Left lung (tissue), 10 donors: Measurements from ENCODE around the gene CNTFR. TPM values are rescaled to one million over a fixed set of nuclear protein-coding genes. Genes with fewer than 3 reads are reported as not detected.

ENCODE experiments used
- ATAC-seq: fragments of 200-7000 bp; cut with Tn5 transposase; one replicate; pipeline ENCODE4 v1.9.1; 2020; ENCODE audit warnings: moderate library complexity
- DNase-seq, 4 donors: peaks; one replicate each; pipeline ENCODE4 v3.0.0-alpha.2; 2013 to 2020
- H3K27ac ChIP-seq, 2 donors: fragments of 200-600 bp; sonication (generic) in 1 of 2; one replicate each; pipeline versions ENCODE4 v1.5.0 to v1.8.0; 2020 to 2021
- H3K27me3 ChIP-seq, 2 donors: fragments of 200-600 bp; sonication (generic) in 1 of 2; one replicate each; pipeline versions ENCODE4 v1.5.0 to v1.8.0; 2020 to 2021
- H3K36me3 ChIP-seq, 2 donors: fragments of 200-600 bp; sonication (generic) in 1 of 2; one replicate each; pipeline versions ENCODE4 v1.5.0 to v1.8.0; 2020 to 2021
- H3K4me1 ChIP-seq, 2 donors: fragments of 200-600 bp; one replicate each; pipeline ENCODE4 v1.8.0; 2021
- H3K4me3 ChIP-seq, 2 donors: fragments of 200-600 bp; sonication (generic) in 1 of 2; one replicate each; pipeline versions ENCODE4 v1.5.0 to v1.8.0; 2020 to 2021; ENCODE audit warnings: mild to moderate bottlenecking in 1 of 2
- H3K9me3 ChIP-seq, 2 donors: fragments of 200-600 bp; sonication (generic) in 1 of 2; one replicate each; pipeline versions ENCODE4 v1.5.0 to v1.8.0; 2020 to 2021
- intact Hi-C, 2 donors: fragments of 100-400 bp; cut with DNase I; formaldehyde crosslinking; loops; one replicate each; pipeline versions ENCODE4 v1.11.2 to v1.14.2; 2022
- polyA plus RNA-seq, 6 donors: library from polyadenylated mRNA; unstranded; fragments of 120-200 nt; gene quantifications; one replicate each; pipeline ENCODE4 v1.2.1, GENCODE V29; 2013; ENCODE audit not compliant: insufficient read length in 6 of 6
- total RNA-seq, 2 donors: library from RNA; stranded (reverse); fragmentation: NEBNext Ultra II Directional; extraction: Animal tissue kit (Norgen Biotek cat#: 25700); gene quantifications; one replicate each; pipeline ENCODE4 v1.2.1, GENCODE V29; 2021
- TF ChIP-seq, protein P1 (sequence below), 2 donors: fragments of 200-600 bp; sonication (generic) in 1 of 2; IDR thresholded peaks; one replicate each; pipeline versions ENCODE4 v1.5.0 to v1.8.0; 2021; ENCODE audit warnings: antibody characterized with exemption in 2 of 2
- donor health status: DM: no; HTN: yes; CAD: no.
- donor health status: DM: no; HTN: no; CAD: no.

CNTFR gene
- total and polyA plus RNA-seq, 8 donors, result 0.90 to 35.6 (median 26.9) TPM

DNA sequence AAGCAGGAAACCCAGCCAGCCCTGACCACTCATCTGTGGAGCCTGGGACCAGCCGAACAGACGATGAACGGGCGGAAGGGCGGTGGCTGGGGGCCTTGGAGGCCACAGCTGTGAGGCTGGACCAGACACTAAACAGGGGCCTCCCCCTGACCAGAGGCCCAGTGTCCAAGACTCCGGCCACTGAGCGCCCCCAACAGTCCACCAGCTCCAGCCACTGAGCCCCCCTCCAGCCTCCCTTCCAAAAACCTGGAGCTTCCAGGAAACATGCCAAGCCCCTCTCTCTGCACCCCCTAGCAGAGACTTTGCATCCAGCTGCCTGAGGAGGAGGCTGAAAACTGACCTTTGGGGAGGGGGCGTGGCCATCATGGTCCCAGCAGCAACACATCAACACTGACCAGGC is 23.2 kb downstream of the CNTFR start:
- Histone ChIP-seq H3K9me3 (peaks cover 0 to 5% of the 10 kb centered on the region in 2 donors), H3K4me1 (no peaks in the 10 kb centered on the region), H3K27me3 (peaks cover 0 to 59% of the 10 kb centered on the region in 2 donors), H3K36me3 (no peaks in the 10 kb centered on the region), H3K4me3 (no peak overlapping the region), H3K27ac (no peak overlapping the region)
- TF ChIP-seq, protein P1, sequence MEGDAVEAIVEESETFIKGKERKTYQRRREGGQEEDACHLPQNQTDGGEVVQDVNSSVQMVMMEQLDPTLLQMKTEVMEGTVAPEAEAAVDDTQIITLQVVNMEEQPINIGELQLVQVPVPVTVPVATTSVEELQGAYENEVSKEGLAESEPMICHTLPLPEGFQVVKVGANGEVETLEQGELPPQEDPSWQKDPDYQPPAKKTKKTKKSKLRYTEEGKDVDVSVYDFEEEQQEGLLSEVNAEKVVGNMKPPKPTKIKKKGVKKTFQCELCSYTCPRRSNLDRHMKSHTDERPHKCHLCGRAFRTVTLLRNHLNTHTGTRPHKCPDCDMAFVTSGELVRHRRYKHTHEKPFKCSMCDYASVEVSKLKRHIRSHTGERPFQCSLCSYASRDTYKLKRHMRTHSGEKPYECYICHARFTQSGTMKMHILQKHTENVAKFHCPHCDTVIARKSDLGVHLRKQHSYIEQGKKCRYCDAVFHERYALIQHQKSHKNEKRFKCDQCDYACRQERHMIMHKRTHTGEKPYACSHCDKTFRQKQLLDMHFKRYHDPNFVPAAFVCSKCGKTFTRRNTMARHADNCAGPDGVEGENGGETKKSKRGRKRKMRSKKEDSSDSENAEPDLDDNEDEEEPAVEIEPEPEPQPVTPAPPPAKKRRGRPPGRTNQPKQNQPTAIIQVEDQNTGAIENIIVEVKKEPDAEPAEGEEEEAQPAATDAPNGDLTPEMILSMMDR (IDR thresholded peaks at IDR 0.05), result no peak
- DNase-seq, result no peak
- no peak for ATAC-seq
- intact Hi-C loops, result no loop called here

DNA sequence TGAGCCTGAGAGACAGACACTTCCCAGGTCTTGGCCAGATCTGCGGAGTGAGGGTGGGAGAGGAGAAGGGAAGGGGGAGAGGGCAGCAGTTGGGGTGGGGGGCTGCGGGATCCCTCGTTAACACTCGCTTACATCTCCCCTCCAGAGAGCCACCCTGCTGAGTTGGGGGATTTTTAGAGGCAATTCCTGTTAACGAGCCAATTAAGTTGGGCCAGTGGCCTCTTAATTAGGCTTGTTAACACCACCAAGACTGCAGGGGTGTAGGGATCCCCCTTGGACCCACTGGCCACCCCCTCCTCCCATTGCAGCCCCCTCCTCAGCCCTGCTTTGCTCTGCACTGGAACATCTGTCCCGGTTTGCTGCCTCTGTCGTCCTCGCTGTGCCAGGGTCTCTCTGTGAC is 23.7 kb downstream of the CNTFR start:
- ATAC-seq (no peak), DNase-seq (peak in 1 of 4 donors; percentile 12)
- TF ChIP-seq, protein P1 (IDR thresholded peaks at IDR 0.05), result no peak
- Histone ChIP-seq H3K4me3 (no peak overlapping the region), H3K9me3 (peaks cover 0 to 5% of the 10 kb centered on the region in 2 donors), H3K36me3 (no peaks in the 10 kb centered on the region), H3K27ac (no peak overlapping the region), H3K27me3 (peaks cover 0 to 64% of the 10 kb centered on the region in 2 donors), H3K4me1 (peaks cover 0 to under 1% of the 10 kb centered on the region in 2 donors)
- intact Hi-C loops, result no loop called here

DNA sequence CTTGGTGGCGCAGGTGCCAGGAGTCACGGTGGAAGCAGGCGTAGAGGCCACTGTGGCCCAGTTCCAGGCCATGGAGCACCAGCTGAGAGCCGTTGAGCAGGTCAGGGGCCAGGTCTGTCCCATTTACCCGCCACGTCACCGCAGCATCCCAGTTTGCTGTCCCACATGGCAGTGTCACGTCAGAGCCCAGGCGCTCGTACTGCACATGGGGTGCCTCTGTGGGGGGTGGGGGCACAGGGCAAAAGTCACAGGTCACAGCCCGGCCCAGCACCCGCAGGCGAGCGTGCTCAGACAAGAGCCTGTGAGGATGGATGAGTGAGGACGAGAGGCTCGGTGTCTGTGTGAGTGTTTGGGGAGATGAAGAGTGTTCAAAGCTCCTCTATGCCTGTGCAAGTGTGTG is 24.9 kb downstream of the CNTFR start:
- TF ChIP-seq, protein P1 (IDR thresholded peaks at IDR 0.05), result no peak
- Histone ChIP-seq H3K27ac (no peak overlapping the region), H3K36me3 (no peaks in the 10 kb centered on the region), H3K4me3 (no peak overlapping the region), H3K27me3 (peaks cover 0 to 76% of the 10 kb centered on the region in 2 donors), H3K4me1 (peaks cover 3 to 12% of the 10 kb centered on the region in 2 donors), H3K9me3 (peaks cover 0 to 5% of the 10 kb centered on the region in 2 donors)
- intact Hi-C loops, result no loop called here
- ATAC-seq, result no peak
- DNase-seq, result no peak

DNA sequence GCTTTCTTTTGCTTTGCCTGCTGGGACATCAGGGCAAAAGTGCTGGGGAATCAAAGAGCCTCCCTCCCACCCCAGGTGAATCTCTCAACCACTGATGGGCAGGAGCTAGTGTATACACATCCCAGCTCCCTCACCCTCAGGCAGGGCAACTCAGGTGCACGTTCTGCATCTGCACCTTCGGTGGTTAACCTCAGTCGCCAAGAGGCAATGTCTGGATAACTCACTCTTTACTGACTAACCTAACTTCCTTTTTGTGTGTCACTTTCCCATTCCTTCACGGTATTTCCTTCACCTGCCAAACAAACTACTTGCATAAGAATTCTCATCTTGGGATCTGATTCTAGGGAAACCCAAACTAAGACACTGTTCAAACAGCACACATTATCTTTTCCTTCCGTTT is 26.3 kb downstream of the CNTFR start:
- ATAC-seq, result no peak
- intact Hi-C loops, result no loop called here

DNA sequence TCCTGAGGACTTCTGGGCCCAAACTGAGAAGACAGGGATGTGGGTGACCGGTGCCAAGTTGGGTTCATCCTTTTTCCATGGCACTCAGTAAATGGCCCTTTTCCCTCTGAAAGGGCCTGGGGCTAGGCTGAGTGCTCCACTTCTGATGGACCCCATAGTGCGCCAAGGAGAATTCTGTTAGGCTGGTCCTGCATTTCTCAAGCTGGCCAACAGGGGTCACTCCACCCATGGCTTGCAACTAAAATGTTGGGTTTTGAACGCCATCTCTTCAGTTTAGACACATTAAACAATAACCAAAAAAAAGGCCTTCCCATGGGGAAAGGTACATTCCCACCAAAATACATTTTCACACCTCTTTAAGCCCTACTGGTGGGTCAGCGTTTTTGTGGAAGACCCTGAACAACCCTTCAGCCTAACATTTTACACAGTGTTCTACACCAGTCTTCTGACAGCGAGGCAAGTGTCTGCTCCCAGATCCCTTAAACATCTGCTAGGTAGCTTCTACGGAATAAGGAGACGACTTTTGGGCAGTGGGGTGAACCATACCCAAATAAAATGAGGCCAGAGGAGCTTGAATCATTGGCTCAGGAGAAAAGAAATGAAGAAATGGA is 27.3 kb downstream of the CNTFR start:
- H3K4me1 ChIP-seq, result peaks cover 3 to 14% of the 10 kb centered on the region in 2 donors
- no peak overlapping the region for H3K27ac ChIP-seq
- ATAC-seq (no peak), DNase-seq (peak in 1 of 4 donors; percentile 4)
- TF ChIP-seq, protein P1 (IDR thresholded peaks at IDR 0.05), result peak in 1 of 2 donors; percentile 27
- H3K36me3 ChIP-seq, result no peaks in the 10 kb centered on the region
- H3K9me3 ChIP-seq, result peaks cover 0 to 5% of the 10 kb centered on the region in 2 donors
- peaks cover 0 to 79% of the 10 kb centered on the region in 2 donors for H3K27me3 ChIP-seq
- H3K4me3 ChIP-seq, result no peak overlapping the region
- intact Hi-C loops, result no loop called here

More for the DNA sequence above, 26.3 kb downstream of the CNTFR start:
- Histone ChIP-seq H3K4me1 (peaks cover 3 to 14% of the 10 kb centered on the region in 2 donors), H3K27me3 (peaks cover 0 to 78% of the 10 kb centered on the region in 2 donors), H3K27ac (no peak overlapping the region), H3K4me3 (no peak overlapping the region), H3K9me3 (peaks cover 0 to 5% of the 10 kb centered on the region in 2 donors), H3K36me3 (no peaks in the 10 kb centered on the region)
- TF ChIP-seq, protein P1 (IDR thresholded peaks at IDR 0.05), result no peak
- DNase-seq, result no peak
